22Rv1 (cell line): ENCODE measurements around the gene WDR11.
A peak's percentile ranks its signal among the peaks of the same experiment; 100 is the strongest.

Source experiments
- H3K27ac ChIP-seq: fragments of 450-650 bp; 2 replicates; pipeline ENCODE4 v1.5.1; 2017
- ZFX ChIP-seq: fragments of 450-650 bp; IDR thresholded peaks from 2 replicates; pipeline ENCODE4 v1.6.1; 2017; ENCODE audit warnings: antibody characterized with exemption, borderline replicate concordance
- TF ChIP-seq, protein P1 (sequence below): fragments of 450-650 bp; IDR thresholded peaks from 2 replicates; pipeline ENCODE4 v1.5.1; 2017; ENCODE audit warnings: mild to moderate bottlenecking

Gene WDR11, protein sequence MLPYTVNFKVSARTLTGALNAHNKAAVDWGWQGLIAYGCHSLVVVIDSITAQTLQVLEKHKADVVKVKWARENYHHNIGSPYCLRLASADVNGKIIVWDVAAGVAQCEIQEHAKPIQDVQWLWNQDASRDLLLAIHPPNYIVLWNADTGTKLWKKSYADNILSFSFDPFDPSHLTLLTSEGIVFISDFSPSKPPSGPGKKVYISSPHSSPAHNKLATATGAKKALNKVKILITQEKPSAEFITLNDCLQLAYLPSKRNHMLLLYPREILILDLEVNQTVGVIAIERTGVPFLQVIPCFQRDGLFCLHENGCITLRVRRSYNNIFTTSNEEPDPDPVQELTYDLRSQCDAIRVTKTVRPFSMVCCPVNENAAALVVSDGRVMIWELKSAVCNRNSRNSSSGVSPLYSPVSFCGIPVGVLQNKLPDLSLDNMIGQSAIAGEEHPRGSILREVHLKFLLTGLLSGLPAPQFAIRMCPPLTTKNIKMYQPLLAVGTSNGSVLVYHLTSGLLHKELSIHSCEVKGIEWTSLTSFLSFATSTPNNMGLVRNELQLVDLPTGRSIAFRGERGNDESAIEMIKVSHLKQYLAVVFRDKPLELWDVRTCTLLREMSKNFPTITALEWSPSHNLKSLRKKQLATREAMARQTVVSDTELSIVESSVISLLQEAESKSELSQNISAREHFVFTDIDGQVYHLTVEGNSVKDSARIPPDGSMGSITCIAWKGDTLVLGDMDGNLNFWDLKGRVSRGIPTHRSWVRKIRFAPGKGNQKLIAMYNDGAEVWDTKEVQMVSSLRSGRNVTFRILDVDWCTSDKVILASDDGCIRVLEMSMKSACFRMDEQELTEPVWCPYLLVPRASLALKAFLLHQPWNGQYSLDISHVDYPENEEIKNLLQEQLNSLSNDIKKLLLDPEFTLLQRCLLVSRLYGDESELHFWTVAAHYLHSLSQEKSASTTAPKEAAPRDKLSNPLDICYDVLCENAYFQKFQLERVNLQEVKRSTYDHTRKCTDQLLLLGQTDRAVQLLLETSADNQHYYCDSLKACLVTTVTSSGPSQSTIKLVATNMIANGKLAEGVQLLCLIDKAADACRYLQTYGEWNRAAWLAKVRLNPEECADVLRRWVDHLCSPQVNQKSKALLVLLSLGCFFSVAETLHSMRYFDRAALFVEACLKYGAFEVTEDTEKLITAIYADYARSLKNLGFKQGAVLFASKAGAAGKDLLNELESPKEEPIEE

DNA sequence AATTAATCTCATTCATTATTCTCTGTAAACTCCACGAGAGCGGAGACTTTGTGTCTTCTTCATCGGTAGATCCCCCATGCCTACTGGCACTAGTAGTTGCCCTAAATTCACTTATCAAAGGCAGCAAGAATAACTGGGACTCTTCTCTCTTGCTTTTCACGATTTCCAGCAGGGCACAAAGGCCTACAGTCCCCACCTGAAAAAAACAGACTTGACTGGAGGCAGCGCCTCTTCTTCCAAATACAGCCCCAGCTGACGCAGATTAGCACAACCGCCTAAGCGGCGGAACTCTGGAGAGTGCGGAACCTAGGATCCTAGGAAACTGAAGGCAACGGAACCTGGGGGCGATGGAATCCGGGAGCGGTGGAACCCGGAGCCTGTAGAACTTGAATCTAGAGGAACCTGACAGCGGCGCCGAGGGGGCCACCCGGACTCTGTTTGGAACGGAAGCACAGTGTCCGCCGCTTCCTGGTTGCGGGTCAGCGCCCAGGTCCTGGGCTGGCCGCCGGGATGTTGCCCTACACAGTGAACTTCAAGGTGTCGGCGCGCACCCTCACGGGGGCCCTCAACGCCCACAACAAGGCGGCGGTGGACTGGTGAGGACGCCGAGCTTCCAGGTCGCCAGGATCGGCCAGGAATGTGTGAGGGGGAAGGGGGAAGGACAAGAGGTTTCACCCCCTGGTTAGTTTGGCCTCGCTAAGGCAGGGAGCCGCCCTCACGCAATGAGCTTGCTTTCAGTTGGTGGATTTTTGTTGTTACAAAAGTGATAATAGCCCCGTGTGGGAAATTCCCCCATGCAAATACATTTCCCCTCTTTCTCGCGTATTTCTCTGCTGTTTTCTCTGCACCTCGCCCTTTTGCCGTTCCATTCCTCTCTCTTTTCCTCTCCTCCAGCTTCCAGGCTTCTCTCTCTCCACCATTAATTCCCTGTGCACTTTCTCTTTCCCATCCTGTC lies at the start of gene WDR11:
Gene WDR11, plus strand, starts transcription at position 452 of the 955 bp plus-strand sequence. Its CDS starts 59 bp downstream, at position 511.
- TF ChIP-seq, protein P1, sequence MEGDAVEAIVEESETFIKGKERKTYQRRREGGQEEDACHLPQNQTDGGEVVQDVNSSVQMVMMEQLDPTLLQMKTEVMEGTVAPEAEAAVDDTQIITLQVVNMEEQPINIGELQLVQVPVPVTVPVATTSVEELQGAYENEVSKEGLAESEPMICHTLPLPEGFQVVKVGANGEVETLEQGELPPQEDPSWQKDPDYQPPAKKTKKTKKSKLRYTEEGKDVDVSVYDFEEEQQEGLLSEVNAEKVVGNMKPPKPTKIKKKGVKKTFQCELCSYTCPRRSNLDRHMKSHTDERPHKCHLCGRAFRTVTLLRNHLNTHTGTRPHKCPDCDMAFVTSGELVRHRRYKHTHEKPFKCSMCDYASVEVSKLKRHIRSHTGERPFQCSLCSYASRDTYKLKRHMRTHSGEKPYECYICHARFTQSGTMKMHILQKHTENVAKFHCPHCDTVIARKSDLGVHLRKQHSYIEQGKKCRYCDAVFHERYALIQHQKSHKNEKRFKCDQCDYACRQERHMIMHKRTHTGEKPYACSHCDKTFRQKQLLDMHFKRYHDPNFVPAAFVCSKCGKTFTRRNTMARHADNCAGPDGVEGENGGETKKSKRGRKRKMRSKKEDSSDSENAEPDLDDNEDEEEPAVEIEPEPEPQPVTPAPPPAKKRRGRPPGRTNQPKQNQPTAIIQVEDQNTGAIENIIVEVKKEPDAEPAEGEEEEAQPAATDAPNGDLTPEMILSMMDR, result no peak
- no peak for TF ChIP-seq ZFX
- peak within 1 kb of the TSS; percentile 61 for H3K27ac ChIP-seq

DNA sequence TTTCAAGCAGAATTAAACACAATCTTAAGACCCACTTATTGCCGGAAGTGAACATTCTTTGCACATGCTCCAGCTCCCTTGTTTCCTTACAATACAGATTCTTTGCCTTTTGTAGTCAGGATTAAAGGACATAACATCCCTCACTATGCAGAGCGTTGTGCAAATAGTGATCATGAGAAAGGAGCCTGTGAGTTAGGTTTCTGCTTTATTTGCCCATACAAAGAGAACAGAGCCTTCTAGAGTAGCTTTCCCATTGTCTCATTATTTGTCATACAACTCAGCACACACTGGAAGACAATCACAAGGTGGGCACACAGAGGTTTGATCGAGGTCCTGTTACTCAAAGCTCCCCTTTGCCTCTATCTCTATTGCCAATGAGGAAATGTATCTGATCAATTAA lies 48.2 kb upstream of the WDR11 start:
- H3K27ac ChIP-seq, result no peak overlapping the region
- TF ChIP-seq, protein P1, result no peak
- no peak for TF ChIP-seq ZFX

DNA sequence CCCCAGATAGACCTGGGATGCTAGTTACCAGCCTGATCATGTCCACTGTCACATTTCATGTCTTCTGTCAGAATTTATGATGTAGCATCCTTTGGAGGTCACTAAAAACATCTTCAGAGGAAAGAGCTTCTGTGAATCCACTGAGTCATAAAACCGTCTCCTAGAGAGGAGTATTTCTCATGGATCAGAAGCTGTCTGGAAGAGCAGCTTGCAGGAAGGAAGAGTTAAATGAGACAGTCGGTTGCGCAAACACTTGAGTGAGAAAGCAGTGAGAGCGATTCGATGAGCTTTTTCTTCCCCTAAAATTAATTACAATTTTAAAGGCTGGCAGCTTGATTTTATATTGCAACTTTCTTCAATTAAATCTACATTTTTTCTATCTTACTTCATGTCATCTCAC lies 47.2 kb upstream of the WDR11 start:
- no peak overlapping the region for H3K27ac ChIP-seq
- no peak for TF ChIP-seq ZFX
- TF ChIP-seq, protein P1, result no peak

DNA sequence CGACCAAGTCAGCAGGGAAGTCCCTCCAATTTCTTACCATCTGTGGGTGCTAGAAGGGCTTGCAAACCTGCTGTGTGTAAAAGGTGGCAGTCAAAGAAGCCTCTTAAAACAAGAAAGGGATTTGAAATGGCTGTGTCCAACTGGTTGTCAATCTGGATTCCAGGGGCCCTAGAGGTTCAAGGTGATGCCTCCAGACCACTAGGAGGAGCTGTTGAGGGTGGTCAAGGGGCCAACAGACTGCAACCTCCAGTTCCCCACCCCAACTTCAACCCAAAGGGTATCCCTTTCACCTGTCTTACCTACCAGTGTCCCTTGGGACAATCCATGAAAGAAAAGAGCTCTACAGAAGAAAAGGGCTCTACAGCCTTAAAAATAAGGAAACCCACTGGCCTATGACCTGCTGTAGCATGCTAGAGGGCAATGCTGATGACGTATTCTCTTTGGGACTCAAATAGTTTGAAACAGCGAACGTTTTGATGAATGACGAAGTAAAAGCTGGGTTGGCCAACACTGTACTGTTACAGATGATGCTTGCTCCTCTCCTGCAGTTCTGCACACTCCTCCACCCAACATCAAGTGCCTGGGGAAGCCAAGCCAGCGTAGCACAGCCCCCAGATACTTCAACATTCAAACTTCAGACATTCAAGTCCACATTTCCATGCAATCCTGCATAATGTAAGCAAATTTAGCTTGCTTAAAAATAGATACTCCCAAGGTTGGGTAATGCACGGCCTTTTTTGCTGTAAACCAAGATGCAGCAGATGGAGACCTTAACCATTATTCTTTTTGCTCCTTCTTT lies 45.9 kb upstream of the WDR11 start:
- H3K27ac ChIP-seq, result no peak overlapping the region

DNA sequence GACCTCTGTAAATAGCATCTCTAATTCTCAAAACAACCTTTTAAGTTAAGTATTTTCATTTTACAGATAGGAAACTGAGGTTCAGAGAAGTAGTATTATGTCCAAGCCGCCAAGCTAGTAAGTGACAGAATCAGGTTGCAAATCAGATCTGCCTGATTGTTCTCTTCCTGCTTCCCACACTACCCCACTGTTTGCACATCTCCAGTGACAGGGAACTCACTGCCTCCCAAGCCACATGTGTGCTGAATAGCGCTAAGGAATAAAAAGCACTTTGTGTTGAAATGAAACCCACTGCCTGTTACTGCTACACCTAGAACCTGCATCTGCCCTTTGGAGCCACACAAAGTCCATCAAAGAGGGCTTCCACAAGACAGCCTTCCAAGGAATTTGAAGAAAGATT lies 45.1 kb upstream of the WDR11 start:
- no peak for TF ChIP-seq ZFX
- TF ChIP-seq, protein P1, result no peak

More for the DNA sequence above, 45.9 kb upstream of the WDR11 start:
- TF ChIP-seq, protein P1, result 0 out of 2 replicates have a peak, but pooled peaks have one; percentile 13
- no peak for TF ChIP-seq ZFX

DNA sequence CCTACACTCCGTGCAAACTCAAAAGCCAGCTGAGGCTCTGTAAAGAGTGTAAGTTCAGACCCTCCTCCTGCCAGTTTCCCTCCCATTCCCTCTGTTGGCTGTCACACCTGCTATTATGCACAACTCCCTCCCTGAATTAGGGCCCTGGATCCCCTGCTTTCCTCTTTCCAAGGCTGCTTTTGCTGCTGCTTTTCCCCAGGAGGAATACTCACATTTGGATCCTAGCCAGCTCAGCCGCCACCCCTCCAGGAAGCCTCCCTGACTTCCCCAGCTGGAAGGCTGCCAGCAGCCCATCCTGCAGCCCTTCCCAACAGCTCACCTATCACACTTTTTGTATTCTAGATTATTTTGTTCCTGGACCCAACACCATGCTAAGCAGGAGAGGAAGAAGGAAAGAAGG lies 40.9 kb upstream of the WDR11 start:
- TF ChIP-seq, protein P1, result no peak
- TF ChIP-seq ZFX, result no peak
- H3K27ac ChIP-seq, result no peak overlapping the region

More for the DNA sequence above, 45.1 kb upstream of the WDR11 start:
- no peak overlapping the region for H3K27ac ChIP-seq
